ENCODE measurements around the gene CDA. TPM values are rescaled to one million over a fixed set of nuclear protein-coding genes. Genes with fewer than 3 reads are reported as not detected.

Gene CDA
- total and polyA plus RNA-seq, 2 donors (not counting 3 experiments of a cell fraction or from before 2014, with no cell fraction given) = 0.35 to 1.9 TPM

- dilution Hi-C loops (cut with MboI; ENCODE audit: extremely low pct_ligation_motif_present, low sequenced_read_pairs) (no loop called here), intact Hi-C loops (cut with micrococcal nuclease) (no loop called here)
- POLR2A ChIA-PET = no interaction called here
- H3K9me3 ChIP-seq (replicated peaks; ENCODE audit: control insufficient read depth, insufficient read depth, low read length) = no peaks in the 10 kb centered on the region
- H3K4me2 ChIP-seq (ENCODE audit: insufficient read depth, low read length) = no peak overlapping the region
- FAIRE-seq (peak; percentile 12), DNase-seq (ENCODE audit: low read depth, low spot score) (peak; percentile 11)
- no peak overlapping the region for H2AFZ ChIP-seq (ENCODE audit: low read depth, low read length)
- H3K36me3 ChIP-seq (ENCODE audit: control insufficient read depth in 2 of 2, extremely low read depth in 1 of 2, insufficient read depth in 2 of 2, low read length in 2 of 2) = no peaks in the 10 kb centered on the region
- no peaks in the 10 kb centered on the region for H4K20me1 ChIP-seq (replicated peaks; ENCODE audit: control insufficient read depth, extremely low read depth, insufficient read depth, low read length)
- no peak overlapping the region for H3K27ac ChIP-seq (ENCODE audit: insufficient read depth, low read depth, low read length)
- H3K9ac ChIP-seq (replicated peaks; ENCODE audit: extremely low read depth, insufficient read depth, low read length) = no peak overlapping the region
- H3K27me3 ChIP-seq (ENCODE audit: control insufficient read depth in 2 of 2, insufficient read depth in 2 of 2, low read length in 2 of 2) = no peaks in the 10 kb centered on the region
- CTCF ChIA-PET = no interaction called here
- TF ChIP-seq JUN (IDR thresholded peaks at IDR 0.05; ENCODE audit: borderline replicate concordance, insufficient read depth, insufficient read length, low read depth) (no peak), POLR2A (IDR thresholded peaks at IDR 0.05; ENCODE audit: low read depth, low read length) (no peak), FOS (IDR thresholded peaks at IDR 0.05; ENCODE audit: borderline replicate concordance, insufficient read depth, low read length) (no peak), MYC (IDR thresholded peaks at IDR 0.05; ENCODE audit: low read depth, low read length) (no peak), GATA2 (IDR thresholded peaks at IDR 0.05; ENCODE audit: insufficient read depth, insufficient read length, low read depth, low read length) (no peak), POLR2AphosphoS5 (IDR thresholded peaks at IDR 0.05; ENCODE audit: insufficient read depth, low read depth, low read length) (no peak), EZH2 (IDR thresholded peaks at IDR 0.05; ENCODE audit: borderline replicate concordance, low read depth, low read length, severe bottlenecking) (no peak)
- TF ChIP-seq, protein P1, sequence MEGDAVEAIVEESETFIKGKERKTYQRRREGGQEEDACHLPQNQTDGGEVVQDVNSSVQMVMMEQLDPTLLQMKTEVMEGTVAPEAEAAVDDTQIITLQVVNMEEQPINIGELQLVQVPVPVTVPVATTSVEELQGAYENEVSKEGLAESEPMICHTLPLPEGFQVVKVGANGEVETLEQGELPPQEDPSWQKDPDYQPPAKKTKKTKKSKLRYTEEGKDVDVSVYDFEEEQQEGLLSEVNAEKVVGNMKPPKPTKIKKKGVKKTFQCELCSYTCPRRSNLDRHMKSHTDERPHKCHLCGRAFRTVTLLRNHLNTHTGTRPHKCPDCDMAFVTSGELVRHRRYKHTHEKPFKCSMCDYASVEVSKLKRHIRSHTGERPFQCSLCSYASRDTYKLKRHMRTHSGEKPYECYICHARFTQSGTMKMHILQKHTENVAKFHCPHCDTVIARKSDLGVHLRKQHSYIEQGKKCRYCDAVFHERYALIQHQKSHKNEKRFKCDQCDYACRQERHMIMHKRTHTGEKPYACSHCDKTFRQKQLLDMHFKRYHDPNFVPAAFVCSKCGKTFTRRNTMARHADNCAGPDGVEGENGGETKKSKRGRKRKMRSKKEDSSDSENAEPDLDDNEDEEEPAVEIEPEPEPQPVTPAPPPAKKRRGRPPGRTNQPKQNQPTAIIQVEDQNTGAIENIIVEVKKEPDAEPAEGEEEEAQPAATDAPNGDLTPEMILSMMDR (IDR thresholded peaks at IDR 0.05; ENCODE audit: extremely low read depth in 1 of 2, insufficient read depth in 1 of 2, low read depth in 1 of 2, low read length in 2 of 2) = no peak
- TF ChIP-seq, protein P2, sequence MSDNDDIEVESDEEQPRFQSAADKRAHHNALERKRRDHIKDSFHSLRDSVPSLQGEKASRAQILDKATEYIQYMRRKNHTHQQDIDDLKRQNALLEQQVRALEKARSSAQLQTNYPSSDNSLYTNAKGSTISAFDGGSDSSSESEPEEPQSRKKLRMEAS (IDR thresholded peaks at IDR 0.05; ENCODE audit: insufficient read depth, insufficient read length) = no peak
- H3K79me2 ChIP-seq (ENCODE audit: control insufficient read depth, insufficient read depth, low read length) = no peaks in the 10 kb centered on the region
- no peak overlapping the region for H3K4me3 ChIP-seq (replicated peaks in 1 of 3; ENCODE audit: insufficient read depth in 1 of 3, low read depth in 1 of 3, low read length in 3 of 3)
- peaks cover 6% of the 10 kb centered on the region for H3K4me1 ChIP-seq (ENCODE audit: control insufficient read depth, extremely low read depth, insufficient read depth, low read length)
- no TSS peak for BruUV-seq (replicated peaks)
- no peaks in the 10 kb centered on the region for H3K9me1 ChIP-seq (replicated peaks; ENCODE audit: control insufficient read depth, extremely low read depth, insufficient read depth, low read length)
These were observed 77.9 kb downstream of the CDA start for GRCh38 chr1:20666804-20667203.

Other genes starting within 250 kb of the CDA start
- 11.9 and 18.3 TPM in 2 replicates for gene CAMK2N1, start 102.9 kb upstream of the CDA start, total RNA-seq
- 3.1 and 3.3 TPM in 2 replicates for gene CAMK2N1, start 102.9 kb upstream of the CDA start, polyA plus RNA-seq
- gene MUL1, start 80.9 kb upstream of the CDA start, total RNA-seq = 23.9 and 28.3 TPM in 2 replicates
- 29.5 and 31.8 TPM in 2 replicates for gene MUL1, start 80.9 kb upstream of the CDA start, polyA plus RNA-seq
- not detected in 2 replicates for gene FAM43B, start 36.5 kb upstream of the CDA start, total RNA-seq
- gene FAM43B, start 36.5 kb upstream of the CDA start, polyA plus RNA-seq = not detected in 2 replicates
- 25.6 and 27.3 TPM in 2 replicates for gene PINK1, start 44.4 kb downstream of the CDA start, total RNA-seq
- gene PINK1, start 44.4 kb downstream of the CDA start, polyA plus RNA-seq = 27.2 and 27.9 TPM in 2 replicates
- gene DDOST, start 72.3 kb downstream of the CDA start, total RNA-seq = 293 and 319 TPM in 2 replicates
- gene DDOST, start 72.3 kb downstream of the CDA start, polyA plus RNA-seq = 487 and 533 TPM in 2 replicates
- 0.72 and 1.5 TPM in 2 replicates for gene KIF17, start 128.9 kb downstream of the CDA start, total RNA-seq
- 1.1 and 1.3 TPM in 2 replicates for gene KIF17, start 128.9 kb downstream of the CDA start, polyA plus RNA-seq
- gene SH2D5, start 143.6 kb downstream of the CDA start, total RNA-seq = 1.0 and 2.4 TPM in 2 replicates
- gene SH2D5, start 143.6 kb downstream of the CDA start, polyA plus RNA-seq = 0.18 and 0.23 TPM in 2 replicates
- 228 and 231 TPM in 2 replicates for gene HP1BP3, start 198.2 kb downstream of the CDA start, total RNA-seq
- gene HP1BP3, start 198.2 kb downstream of the CDA start, polyA plus RNA-seq = 78.1 and 87.2 TPM in 2 replicates